Activated naive CD4-positive, alpha-beta T cell treated with anti-CD3 and anti-CD28 coated beads, Interleukin-2, amount 50 U/mL, for 72 hours (primary cell): Measurements from ENCODE around the gene EVI5. TPM values are rescaled to one million over a fixed set of nuclear protein-coding genes. Genes with fewer than 3 reads are reported as not detected.

Experiments used
- total RNA-seq, 2 donors: library from RNA; stranded (reverse); gene quantifications; one replicate each; pipeline ENCODE4 v1.2.3, GENCODE V29; 2022

Gene EVI5
- total RNA-seq, 2 donors from 2014 or later: 20.9 to 68.0 TPM

Other genes starting within 250 kb of the EVI5 start
- gene RPL5, start 46.9 kb upstream of the EVI5 start, total RNA-seq: 1,000 to 10,000 TPM; 1,289 to 1,743 TPM
- gene DIPK1A, start 176.4 kb upstream of the EVI5 start, total RNA-seq: 1 to 10 TPM; 5.8 to 8.0 TPM